HPDE6-E6E7 (cell line): ENCODE data around the gene INTS14.

Source experiments
- DNase-seq: peaks from one replicate; pipeline ENCODE4 v3.0.0; 2011; ENCODE audit warnings: missing footprints; ENCODE audit errors: extremely low spot score

INTS14 gene

GRCh38 chr15:65532738-65533051 is 78.2 kb downstream of the INTS14 start:
- DNase-seq: peak; percentile 32

- DNase-seq: peak; percentile 86
Observed at GRCh38 chr15:65530318-65531111, 80.4 kb downstream of the INTS14 start, which contains the start of gene HACD3. HACD3 (plus strand) TSS chr15:65530463; CDS start chr15:65530632, 169 bp downstream.

- DNase-seq: no peak
Observed at GRCh38 chr15:65529762-65530317, 81.1 kb downstream of the INTS14 start.
